Measurements from ENCODE around the gene CAND1. TPM values are rescaled to one million over a fixed set of nuclear protein-coding genes. Genes with fewer than 3 reads are reported as not detected.

CAND1 gene
- total and polyA plus RNA-seq, 2 donors (not counting 1 experiment from before 2014, with no cell fraction given): 14.8 to 108 TPM

DNA sequence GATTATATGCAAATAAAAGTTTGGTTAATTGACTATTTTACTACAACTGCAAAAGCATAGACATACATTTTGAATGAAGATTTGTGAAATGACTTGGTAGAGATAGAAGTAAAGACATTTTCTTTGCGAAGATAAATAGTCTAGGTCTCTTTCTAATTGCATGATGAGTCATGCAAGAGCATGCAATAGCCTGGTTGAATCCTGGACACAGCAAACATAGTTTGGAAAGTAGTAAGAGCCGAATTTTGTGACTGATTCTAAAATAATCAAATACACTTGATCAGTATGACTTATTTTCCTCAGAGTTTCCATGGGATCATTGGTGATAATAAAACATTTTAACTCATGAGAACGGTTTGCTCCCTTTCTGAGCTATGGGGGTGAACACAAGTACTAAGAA lies 27.7 kb upstream of the CAND1 start:
- intact Hi-C loops (cut with micrococcal nuclease): no loop called here
- ChIA-PET POLR2A (no interaction called here), CTCF (no interaction called here)
- Histone ChIP-seq H3K27me3 (replicated peaks in 1 of 4; ENCODE audit: control extremely low read depth in 1 of 4, control insufficient read depth in 3 of 4, insufficient read depth in 4 of 4, low read length in 3 of 4) (peaks cover 0 to 4% (median 0%) of the 10 kb centered on the region in 4 experiments), H3K4me2 (replicated peaks; ENCODE audit: low read depth, low read length, poor library complexity, severe bottlenecking) (no peak overlapping the region), H3K9me3 (ENCODE audit: control extremely low read depth in 1 of 3, control insufficient read depth in 2 of 3, insufficient read depth in 1 of 3, low read length in 2 of 3) (peaks cover 0 to 1% (median 0%) of the 10 kb centered on the region in 3 donors), H3K4me1 (ENCODE audit: control insufficient read depth in 2 of 2, insufficient read depth in 2 of 2, low read length in 2 of 2) (no peaks in the 10 kb centered on the region), H3K9ac (ENCODE audit: low read length) (no peak overlapping the region), H2AFZ (ENCODE audit: insufficient read depth, low read depth, low read length, poor library complexity, severe bottlenecking) (no peak overlapping the region), H3K79me2 (ENCODE audit: control insufficient read depth, insufficient read depth, low read length) (no peaks in the 10 kb centered on the region), H3K27ac (ENCODE audit: low read length in 2 of 2) (no peak overlapping the region), H4K20me1 (ENCODE audit: control insufficient read depth, insufficient read depth, low read length, poor library complexity, severe bottlenecking) (no peaks in the 10 kb centered on the region), H3K36me3 (replicated peaks in 1 of 2; ENCODE audit: control extremely low read depth in 1 of 2, control insufficient read depth in 1 of 2, extremely low read depth in 1 of 2, insufficient read depth in 2 of 2, low read length in 1 of 2) (no peaks in the 10 kb centered on the region), H3K4me3 (ENCODE audit: control extremely low read depth in 1 of 5, extremely low read depth in 1 of 5, insufficient read depth in 1 of 5, low read depth in 2 of 5, low read length in 4 of 5) (no peak overlapping the region)
- Mint-ChIP-seq H3K9me3 (ENCODE audit: insufficient read depth) (no peaks in the 10 kb centered on the region), H3K4me1 (no peaks in the 10 kb centered on the region), H3K4me3 (no peak overlapping the region), H3K27me3 (peaks cover 8% of the 10 kb centered on the region), H3K27ac (no peak overlapping the region)
- ATAC-seq (ENCODE audit: low read depth): no peak
- no peak for TF ChIP-seq EZH2 (IDR thresholded peaks at IDR 0.05; ENCODE audit: borderline replicate concordance, insufficient read depth, low read depth, low read length, poor library complexity, severe bottlenecking)
- TF ChIP-seq, protein P1, sequence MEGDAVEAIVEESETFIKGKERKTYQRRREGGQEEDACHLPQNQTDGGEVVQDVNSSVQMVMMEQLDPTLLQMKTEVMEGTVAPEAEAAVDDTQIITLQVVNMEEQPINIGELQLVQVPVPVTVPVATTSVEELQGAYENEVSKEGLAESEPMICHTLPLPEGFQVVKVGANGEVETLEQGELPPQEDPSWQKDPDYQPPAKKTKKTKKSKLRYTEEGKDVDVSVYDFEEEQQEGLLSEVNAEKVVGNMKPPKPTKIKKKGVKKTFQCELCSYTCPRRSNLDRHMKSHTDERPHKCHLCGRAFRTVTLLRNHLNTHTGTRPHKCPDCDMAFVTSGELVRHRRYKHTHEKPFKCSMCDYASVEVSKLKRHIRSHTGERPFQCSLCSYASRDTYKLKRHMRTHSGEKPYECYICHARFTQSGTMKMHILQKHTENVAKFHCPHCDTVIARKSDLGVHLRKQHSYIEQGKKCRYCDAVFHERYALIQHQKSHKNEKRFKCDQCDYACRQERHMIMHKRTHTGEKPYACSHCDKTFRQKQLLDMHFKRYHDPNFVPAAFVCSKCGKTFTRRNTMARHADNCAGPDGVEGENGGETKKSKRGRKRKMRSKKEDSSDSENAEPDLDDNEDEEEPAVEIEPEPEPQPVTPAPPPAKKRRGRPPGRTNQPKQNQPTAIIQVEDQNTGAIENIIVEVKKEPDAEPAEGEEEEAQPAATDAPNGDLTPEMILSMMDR (IDR thresholded peaks at IDR 0.05): no peak
- no CpG with 5 or more reads among the region's 3 CpGs for WGBS (ENCODE audit: insufficient coverage)
- DNase-seq: no peak

DNA sequence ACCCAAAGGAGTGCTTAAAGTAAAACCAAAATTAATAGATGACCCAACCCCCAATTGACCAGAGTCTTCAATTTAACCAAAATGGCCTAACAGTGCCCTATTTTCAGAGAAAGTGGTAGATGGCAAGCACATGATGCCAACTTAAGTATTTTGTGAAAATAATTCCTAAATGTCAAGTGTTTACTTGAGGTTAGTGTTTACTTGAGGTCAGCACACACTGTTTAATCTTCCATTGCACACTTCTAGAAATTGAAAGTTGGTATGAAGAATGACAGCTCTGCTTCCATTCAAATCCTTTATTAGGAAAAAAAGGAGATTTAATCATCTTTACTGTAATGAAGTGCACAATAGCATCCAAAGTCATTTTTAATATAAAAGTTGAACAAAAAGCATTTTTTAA lies 25.9 kb upstream of the CAND1 start:
- no peak overlapping the region for H3K27ac Mint-ChIP-seq
- peaks cover 0 to 4% (median 0%) of the 10 kb centered on the region in 4 experiments for H3K27me3 ChIP-seq (replicated peaks in 1 of 4; ENCODE audit: control extremely low read depth in 1 of 4, control insufficient read depth in 3 of 4, insufficient read depth in 4 of 4, low read length in 3 of 4)
- TF ChIP-seq EZH2 (IDR thresholded peaks at IDR 0.05; ENCODE audit: borderline replicate concordance, insufficient read depth, low read depth, low read length, poor library complexity, severe bottlenecking): no peak
- H2AFZ ChIP-seq (ENCODE audit: insufficient read depth, low read depth, low read length, poor library complexity, severe bottlenecking): no peak overlapping the region
- H3K9ac ChIP-seq (ENCODE audit: low read length): no peak overlapping the region
- peaks cover 0 to 1% (median 0%) of the 10 kb centered on the region in 3 donors for H3K9me3 ChIP-seq (ENCODE audit: control extremely low read depth in 1 of 3, control insufficient read depth in 2 of 3, insufficient read depth in 1 of 3, low read length in 2 of 3)
- H3K4me3 ChIP-seq (ENCODE audit: control extremely low read depth in 1 of 5, extremely low read depth in 1 of 5, insufficient read depth in 1 of 5, low read depth in 2 of 5, low read length in 4 of 5): no peak overlapping the region
- H3K4me2 ChIP-seq (replicated peaks; ENCODE audit: low read depth, low read length, poor library complexity, severe bottlenecking): no peak overlapping the region
- H3K27ac ChIP-seq (ENCODE audit: low read length in 2 of 2): no peak overlapping the region
- H4K20me1 ChIP-seq (ENCODE audit: control insufficient read depth, insufficient read depth, low read length, poor library complexity, severe bottlenecking): no peaks in the 10 kb centered on the region
- ChIA-PET CTCF (no interaction called here), POLR2A (no interaction called here)
- DNase-seq (no peak), ATAC-seq (ENCODE audit: low read depth) (no peak)
- H3K79me2 ChIP-seq (ENCODE audit: control insufficient read depth, insufficient read depth, low read length): no peaks in the 10 kb centered on the region
- H3K27me3 Mint-ChIP-seq: peaks cover 4% of the 10 kb centered on the region
- intact Hi-C loops (cut with micrococcal nuclease): no loop called here
- no peaks in the 10 kb centered on the region for H3K4me1 ChIP-seq (ENCODE audit: control insufficient read depth in 2 of 2, insufficient read depth in 2 of 2, low read length in 2 of 2)
- no peaks in the 10 kb centered on the region for H3K36me3 ChIP-seq (replicated peaks in 1 of 2; ENCODE audit: control extremely low read depth in 1 of 2, control insufficient read depth in 1 of 2, extremely low read depth in 1 of 2, insufficient read depth in 2 of 2, low read length in 1 of 2)
- H3K4me1 Mint-ChIP-seq: no peaks in the 10 kb centered on the region
- no peaks in the 10 kb centered on the region for H3K9me3 Mint-ChIP-seq (ENCODE audit: insufficient read depth)
- H3K4me3 Mint-ChIP-seq: no peak overlapping the region
